Heart left ventricle (tissue), 13 donors: ENCODE data around the gene SEPTIN6.

Experiments used
- POLR2A ChIP-seq, 2 donors: fragments of 450-650 bp; IDR thresholded peaks; one replicate each; pipeline ENCODE4 v1.6.1; 2017; ENCODE audit warnings: antibody characterized with exemption in 2 of 2, mild to moderate bottlenecking in 2 of 2, moderate library complexity in 2 of 2
- TF ChIP-seq, protein P1 (sequence below), 12 donors: fragments of 200-600 bp; sonication (generic) in 4 of 12; IDR thresholded peaks; one replicate each; pipeline versions ENCODE4 v1.5.0 to v1.8.0; 2018 to 2022; ENCODE audit warnings: antibody characterized with exemption in 12 of 12, mild to moderate bottlenecking in 5 of 12
- donor health status: ischemic (EF 13 %, LVEDD 7.1; RV severe dilation, severe dysfunction).
- donor health status: DM: no; HTN: yes; CAD: no.
- donor health status: DM: no; HTN: no; CAD: no.
- donor health status: ischemic (EF 25% LVEDD 6.9; RV normal size, moderate dysfunction).
- donor health status: ischemic (EF 25% LVEDD 5.7; RV mildly dilated, moderate dysfunction).
- donor health status: ischemic (EF 35%, LVEDD 5.7; RV mildly dilated, moderate dysfunction).
- donor health status: nonischemic (EF 11% LVEDD 7.7; RV severe dilation, severe dysfunction).
- donor health status: DM: yes; HTN: yes; CAD: no.
- donor health status: PGD.
- donor health status: ischemic (EF 29% LVEDD 5.4; RV normal size, mild dysfunction).
- donor health status: nonischemic (EF 23%, LVEDD 6.1; RV moderate dilation, normal function).

DNA sequence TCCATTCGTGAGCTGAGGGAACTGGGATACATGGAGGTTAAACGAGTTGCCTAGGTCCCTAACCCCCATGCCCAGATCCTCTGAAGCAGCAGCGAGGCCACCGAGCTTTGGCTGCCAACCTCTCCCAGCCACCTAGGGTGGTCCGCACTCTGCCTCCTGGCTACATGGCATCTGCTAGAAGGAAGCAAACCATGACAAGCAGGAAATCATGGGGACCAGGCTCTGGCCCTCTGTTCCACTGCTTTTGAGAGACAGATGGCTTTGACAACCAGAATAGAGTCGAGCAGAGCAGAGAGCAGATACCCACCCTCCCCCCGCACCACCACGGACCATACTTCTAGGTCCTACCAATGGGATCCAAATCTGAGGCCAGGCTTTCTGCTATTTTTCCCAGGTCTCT, 49.3 kb downstream of the SEPTIN6 start:
- TF ChIP-seq, protein P1, sequence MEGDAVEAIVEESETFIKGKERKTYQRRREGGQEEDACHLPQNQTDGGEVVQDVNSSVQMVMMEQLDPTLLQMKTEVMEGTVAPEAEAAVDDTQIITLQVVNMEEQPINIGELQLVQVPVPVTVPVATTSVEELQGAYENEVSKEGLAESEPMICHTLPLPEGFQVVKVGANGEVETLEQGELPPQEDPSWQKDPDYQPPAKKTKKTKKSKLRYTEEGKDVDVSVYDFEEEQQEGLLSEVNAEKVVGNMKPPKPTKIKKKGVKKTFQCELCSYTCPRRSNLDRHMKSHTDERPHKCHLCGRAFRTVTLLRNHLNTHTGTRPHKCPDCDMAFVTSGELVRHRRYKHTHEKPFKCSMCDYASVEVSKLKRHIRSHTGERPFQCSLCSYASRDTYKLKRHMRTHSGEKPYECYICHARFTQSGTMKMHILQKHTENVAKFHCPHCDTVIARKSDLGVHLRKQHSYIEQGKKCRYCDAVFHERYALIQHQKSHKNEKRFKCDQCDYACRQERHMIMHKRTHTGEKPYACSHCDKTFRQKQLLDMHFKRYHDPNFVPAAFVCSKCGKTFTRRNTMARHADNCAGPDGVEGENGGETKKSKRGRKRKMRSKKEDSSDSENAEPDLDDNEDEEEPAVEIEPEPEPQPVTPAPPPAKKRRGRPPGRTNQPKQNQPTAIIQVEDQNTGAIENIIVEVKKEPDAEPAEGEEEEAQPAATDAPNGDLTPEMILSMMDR (IDR thresholded peaks at IDR 0.05) = no peak
- TF ChIP-seq POLR2A (IDR thresholded peaks at IDR 0.05) = no peak
